ENCODE data around the gene SHISA3.

SHISA3 gene

GRCh38 chr4:42446823-42447222 lies 49.5 kb downstream of the SHISA3 start:
- no peak for DNase-seq (ENCODE audit: low spot score)

All from hematopoietic multipotent progenitor cell treated with erythropoietin and hydrocortisone succinate and interleukin-3 and kit ligand, for 15 days (in vitro differentiated cells).